Activated CD4-positive, alpha-beta T cell treated with anti-CD3 and anti-CD28 coated beads, Interleukin-2, amount 50 U/mL, for 48 hours (primary cell): Measurements from ENCODE around the gene RNF217.
"Not testable (repeated sequence)": the region's sequence is repeated elsewhere in the genome, so short reads cannot be mapped to it uniquely, and the experiment has no call there.

ENCODE experiments used
- DNase-seq, 2 experiments: peaks; one replicate each; pipeline ENCODE4 v3.0.0-alpha.2; 2020

The RNF217 gene

GRCh38 chr6:124961777-124962638 is at the start of gene RNF217:
RNF217 (plus strand) TSS chr6:124962437; CDS start chr6:124962545, 108 bp downstream.
- peak; percentile 20 to 22 for DNase-seq

- no peak for DNase-seq
Observed at GRCh38 chr6:124913056-124913455, 49.2 kb upstream of the RNF217 start.

- DNase-seq = no peak
Observed at GRCh38 chr6:124917769-124918168, 44.5 kb upstream of the RNF217 start.

- DNase-seq = not testable (repeated sequence)
Observed at GRCh38 chr6:124919703-124920102, 42.5 kb upstream of the RNF217 start.

GRCh38 chr6:124924333-124924759 is 37.9 kb upstream of the RNF217 start:
- no peak for DNase-seq

- DNase-seq = no peak
Observed at GRCh38 chr6:124926435-124926834, 35.8 kb upstream of the RNF217 start.

GRCh38 chr6:124927806-124928205 is 34.4 kb upstream of the RNF217 start:
- DNase-seq = no peak

GRCh38 chr6:124928851-124929250 is 33.4 kb upstream of the RNF217 start:
- DNase-seq = no peak

- DNase-seq = no peak
Observed at GRCh38 chr6:124937645-124938044, 24.6 kb upstream of the RNF217 start.

GRCh38 chr6:124941259-124941658 is 21.0 kb upstream of the RNF217 start:
- no peak for DNase-seq

- DNase-seq = no peak
Observed at GRCh38 chr6:124943658-124944057, 18.6 kb upstream of the RNF217 start.

GRCh38 chr6:124947971-124948451 is 14.2 kb upstream of the RNF217 start:
- no peak for DNase-seq

- DNase-seq = no peak
Observed at GRCh38 chr6:124949706-124950105, 12.5 kb upstream of the RNF217 start.

GRCh38 chr6:124953808-124954207 is 8.4 kb upstream of the RNF217 start:
- no peak for DNase-seq

- DNase-seq = no peak
Observed at GRCh38 chr6:124955108-124955856, 7.0 kb upstream of the RNF217 start.

- no peak for DNase-seq
Observed at GRCh38 chr6:124956018-124956417, 6.2 kb upstream of the RNF217 start.

GRCh38 chr6:124958149-124958548 is 4.1 kb upstream of the RNF217 start:
- DNase-seq = no peak

GRCh38 chr6:124958759-124959354 is 3.4 kb upstream of the RNF217 start:
- no peak for DNase-seq

- no peak for DNase-seq
Observed at GRCh38 chr6:124960757-124961463, 1.3 kb upstream of the RNF217 start.

GRCh38 chr6:124961464-124961776 is 817 bp upstream of the RNF217 start:
- no peak for DNase-seq

- DNase-seq = peak in 1 of 2 experiments; percentile 7
Observed at GRCh38 chr6:124962639-124963415, 590 bp downstream of the RNF217 start.

GRCh38 chr6:124963416-124963785 is 1.2 kb downstream of the RNF217 start:
- DNase-seq = no peak
